GM12874 (cell line): Measurements from ENCODE around the gene BCL6B.

Experiments used
- CTCF ChIP-seq: IDR thresholded peaks from 2 replicates; pipeline ENCODE4 v1.5.1; 2011; ENCODE audit warnings: low read depth, mild to moderate bottlenecking, control low read depth, low read length, moderate library complexity; ENCODE audit not compliant: insufficient read depth

BCL6B gene

GRCh38 chr17:7063518-7064094 is 40.8 kb downstream of the BCL6B start:
- TF ChIP-seq CTCF = no peak

GRCh38 chr17:7064261-7064660 is 41.4 kb downstream of the BCL6B start:
- TF ChIP-seq CTCF = no peak

GRCh38 chr17:7067198-7067597 is 44.3 kb downstream of the BCL6B start:
- TF ChIP-seq CTCF = no peak

- no peak for TF ChIP-seq CTCF
These were observed 45.4 kb downstream of the BCL6B start for GRCh38 chr17:7068268-7068667.

GRCh38 chr17:7070712-7071111 is 47.9 kb downstream of the BCL6B start:
- TF ChIP-seq CTCF = no peak

GRCh38 chr17:7072406-7072805 is 49.6 kb downstream of the BCL6B start:
- TF ChIP-seq CTCF = no peak

GRCh38 chr17:7074931-7075330 is 52.1 kb downstream of the BCL6B start:
- no peak for TF ChIP-seq CTCF

GRCh38 chr17:7077911-7078546 is 55.2 kb downstream of the BCL6B start:
- no peak for TF ChIP-seq CTCF
